Thyroid gland (tissue), 4 donors: ENCODE results near the gene BTG1.

Experiments used
- POLR2A ChIP-seq, 2 donors: fragments of 450-650 bp; IDR thresholded peaks; one replicate each; pipeline ENCODE4 v1.6.1; 2017; ENCODE audit warnings: antibody characterized with exemption in 2 of 2, mild to moderate bottlenecking in 2 of 2, moderate library complexity in 1 of 2
- TF ChIP-seq, protein P1 (sequence below), 6 experiments: fragments of 200-600 bp in 3 of 6; fragments of 450-650 bp in 3 of 6; sonication (generic) in 3 of 6; IDR thresholded peaks; one replicate each; pipeline ENCODE4 v1.5.1; 2016 to 2019; ENCODE audit warnings: antibody characterized with exemption in 6 of 6, mild to moderate bottlenecking in 2 of 6, inconsistent platforms in 1 of 6, moderate library complexity in 1 of 6

DNA sequence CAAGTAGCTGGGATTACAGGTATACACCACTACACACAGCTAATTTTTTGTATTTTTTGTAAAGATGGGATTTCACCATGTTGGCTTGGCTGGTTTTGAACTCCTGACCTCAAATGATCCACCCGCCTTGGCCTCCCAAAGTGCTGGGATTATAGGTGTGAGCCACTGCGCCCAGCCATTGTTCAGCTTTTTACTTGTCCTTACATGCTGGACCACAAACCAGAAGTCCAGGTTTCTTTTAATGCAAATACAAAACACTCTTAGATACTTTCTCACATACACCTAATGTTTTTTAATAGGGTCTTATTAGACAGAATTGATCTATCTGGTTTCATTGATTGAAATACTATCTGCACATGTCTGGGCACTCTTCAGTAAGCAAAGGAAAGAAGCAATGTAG is 40.5 kb downstream of the BTG1 start:
- TF ChIP-seq, protein P1, sequence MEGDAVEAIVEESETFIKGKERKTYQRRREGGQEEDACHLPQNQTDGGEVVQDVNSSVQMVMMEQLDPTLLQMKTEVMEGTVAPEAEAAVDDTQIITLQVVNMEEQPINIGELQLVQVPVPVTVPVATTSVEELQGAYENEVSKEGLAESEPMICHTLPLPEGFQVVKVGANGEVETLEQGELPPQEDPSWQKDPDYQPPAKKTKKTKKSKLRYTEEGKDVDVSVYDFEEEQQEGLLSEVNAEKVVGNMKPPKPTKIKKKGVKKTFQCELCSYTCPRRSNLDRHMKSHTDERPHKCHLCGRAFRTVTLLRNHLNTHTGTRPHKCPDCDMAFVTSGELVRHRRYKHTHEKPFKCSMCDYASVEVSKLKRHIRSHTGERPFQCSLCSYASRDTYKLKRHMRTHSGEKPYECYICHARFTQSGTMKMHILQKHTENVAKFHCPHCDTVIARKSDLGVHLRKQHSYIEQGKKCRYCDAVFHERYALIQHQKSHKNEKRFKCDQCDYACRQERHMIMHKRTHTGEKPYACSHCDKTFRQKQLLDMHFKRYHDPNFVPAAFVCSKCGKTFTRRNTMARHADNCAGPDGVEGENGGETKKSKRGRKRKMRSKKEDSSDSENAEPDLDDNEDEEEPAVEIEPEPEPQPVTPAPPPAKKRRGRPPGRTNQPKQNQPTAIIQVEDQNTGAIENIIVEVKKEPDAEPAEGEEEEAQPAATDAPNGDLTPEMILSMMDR (IDR thresholded peaks at IDR 0.05) = no peak
- no peak for TF ChIP-seq POLR2A (IDR thresholded peaks at IDR 0.05)
